GM18505 (cell line): ENCODE data around the gene AHI1.
"Not testable (repeated sequence)": the region's sequence is repeated elsewhere in the genome, so short reads cannot be mapped to it uniquely, and the experiment has no call there.

ENCODE experiments used
- ATAC-seq: cut with Tn5 transposase; IDR thresholded peaks from one replicate; pipeline ENCODE4 v1.9.1; 2021; ENCODE audit not compliant: unreplicated experiment
- POLR2A ChIP-seq: IDR thresholded peaks from 4 replicates; pipeline ENCODE4 v1.6.1; 2011; ENCODE audit warnings: borderline replicate concordance; ENCODE audit not compliant: insufficient read depth, insufficient read length; ENCODE audit errors: extremely low read depth

The AHI1 gene

DNA sequence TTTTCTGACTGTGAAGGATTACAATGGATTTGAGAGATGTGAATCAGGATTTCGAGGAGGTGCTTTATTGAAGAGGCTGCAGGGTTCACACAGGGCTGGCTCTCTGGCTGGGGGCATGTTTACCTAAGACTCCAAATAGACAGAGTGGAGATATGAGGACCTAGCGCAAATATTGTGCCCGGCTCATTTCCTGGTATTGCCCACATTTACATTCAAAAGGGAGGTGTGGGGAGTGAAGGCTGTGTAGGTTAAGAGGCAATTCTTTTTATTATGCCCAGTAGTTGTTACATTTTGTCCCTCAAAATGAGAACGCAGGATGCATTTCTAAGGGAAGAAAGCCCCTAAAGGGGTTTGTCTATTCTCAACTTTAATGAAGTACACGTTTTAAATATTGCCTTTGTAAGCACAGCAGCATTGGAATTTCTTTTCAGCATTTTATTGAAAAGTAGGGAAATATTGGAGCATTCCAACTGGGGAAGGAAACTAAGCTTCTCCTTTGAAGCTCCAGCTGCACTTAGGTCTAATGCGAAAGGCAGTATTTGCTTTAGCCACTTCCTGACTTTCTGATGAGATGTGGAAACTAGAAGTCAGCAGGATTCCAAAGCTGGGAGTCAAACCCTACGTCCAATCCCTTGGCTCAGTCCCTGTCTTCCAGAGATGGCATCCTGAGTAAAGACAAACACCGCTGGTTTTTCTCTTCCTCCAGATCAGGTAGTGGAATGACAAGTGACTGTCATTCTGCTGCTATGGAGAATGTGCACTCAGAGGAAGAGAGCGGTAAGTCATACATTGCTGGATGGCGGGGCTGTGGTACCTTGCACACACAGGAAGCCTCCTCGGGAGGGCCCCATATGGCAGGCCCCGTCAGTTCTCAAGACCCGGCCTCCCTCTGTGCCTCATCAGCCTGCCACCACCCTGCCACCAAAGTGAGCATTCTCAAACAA lies 245.8 kb downstream of the AHI1 start:
- no peak for TF ChIP-seq POLR2A
- no peak for ATAC-seq

DNA sequence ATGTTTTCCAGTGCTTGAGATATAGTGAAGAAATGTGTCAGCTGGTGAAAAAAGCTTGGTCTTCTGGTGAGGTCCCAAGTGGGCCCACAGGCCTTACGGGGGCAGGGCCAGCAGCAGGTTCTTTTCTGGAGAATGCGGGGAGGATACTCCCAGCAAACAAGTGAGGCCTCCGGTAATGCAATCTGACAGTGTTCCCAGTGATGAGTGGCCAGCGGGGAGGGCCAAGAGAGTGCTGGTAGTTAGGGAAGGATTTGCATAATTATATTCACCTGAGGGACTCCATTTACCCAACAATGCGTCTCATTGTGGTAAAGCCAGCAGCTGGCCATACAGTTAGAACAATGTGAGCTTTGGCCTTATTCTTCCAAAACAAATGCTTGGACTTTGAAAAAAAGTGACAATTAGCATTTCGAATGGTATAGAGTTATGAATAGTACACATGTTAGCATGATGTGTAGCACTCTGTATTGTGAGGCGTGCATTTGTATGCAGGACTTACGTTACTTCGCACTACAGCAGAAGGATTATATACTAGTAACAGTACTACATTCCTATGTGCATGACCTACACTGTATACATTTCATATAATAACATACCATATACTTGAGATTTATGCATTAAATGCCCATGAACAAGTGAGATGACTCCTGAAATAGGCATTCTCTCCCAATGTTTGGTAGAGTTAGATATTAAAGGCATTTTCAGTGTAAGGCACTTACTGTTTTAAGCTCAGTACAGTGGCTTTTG lies 246.6 kb downstream of the AHI1 start:
- no peak for TF ChIP-seq POLR2A
- no peak for ATAC-seq

DNA sequence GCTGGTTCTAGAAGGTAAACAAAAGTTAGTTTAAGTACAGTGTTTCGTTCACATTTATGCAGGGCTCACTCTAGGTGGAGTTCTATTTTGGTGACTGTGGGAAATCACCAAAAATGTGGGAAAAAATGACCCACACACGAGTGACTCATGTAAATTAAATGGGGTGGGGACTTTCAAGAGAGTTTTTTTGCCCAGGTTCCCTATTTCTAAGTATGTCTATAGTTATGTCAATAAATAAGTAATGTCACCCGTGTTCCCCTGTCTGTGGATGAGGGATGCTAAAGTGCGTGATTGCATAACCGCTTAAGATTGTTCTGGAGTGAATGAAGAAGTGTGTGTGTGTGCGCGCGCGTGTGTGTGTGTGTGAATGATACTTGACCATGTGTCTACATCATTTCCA lies 247.3 kb downstream of the AHI1 start:
- no peak for TF ChIP-seq POLR2A
- ATAC-seq, result no peak

DNA sequence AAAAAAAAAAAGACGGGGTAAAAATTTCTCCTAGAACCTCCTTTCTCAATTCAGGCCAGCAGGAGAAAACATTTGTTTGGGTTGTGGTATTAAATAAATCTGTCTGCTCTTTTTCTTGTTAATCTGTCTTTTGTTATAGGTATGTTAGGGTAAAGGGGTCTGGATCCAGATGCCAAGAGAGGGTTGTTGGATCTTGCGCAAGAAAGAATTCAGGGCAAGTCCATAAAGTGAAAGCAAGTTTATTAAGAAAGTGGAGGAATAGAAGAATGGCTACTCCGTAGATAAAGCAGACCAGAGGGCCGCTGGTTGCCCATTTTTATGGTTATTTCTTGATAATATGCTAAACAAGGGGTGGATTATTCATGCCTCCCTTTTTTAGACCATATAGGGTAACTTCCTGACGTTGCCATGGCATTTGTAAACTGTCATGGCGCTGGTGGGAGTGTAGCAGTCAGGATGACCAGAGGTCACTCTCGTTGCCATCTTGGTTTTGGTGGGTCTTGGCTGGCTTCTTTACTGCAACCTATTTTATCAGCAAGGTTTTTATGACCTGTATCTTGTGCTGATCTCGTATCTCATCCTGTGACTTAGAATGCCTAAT lies 251.0 kb downstream of the AHI1 start:
- ATAC-seq, result not testable (repeated sequence)

DNA sequence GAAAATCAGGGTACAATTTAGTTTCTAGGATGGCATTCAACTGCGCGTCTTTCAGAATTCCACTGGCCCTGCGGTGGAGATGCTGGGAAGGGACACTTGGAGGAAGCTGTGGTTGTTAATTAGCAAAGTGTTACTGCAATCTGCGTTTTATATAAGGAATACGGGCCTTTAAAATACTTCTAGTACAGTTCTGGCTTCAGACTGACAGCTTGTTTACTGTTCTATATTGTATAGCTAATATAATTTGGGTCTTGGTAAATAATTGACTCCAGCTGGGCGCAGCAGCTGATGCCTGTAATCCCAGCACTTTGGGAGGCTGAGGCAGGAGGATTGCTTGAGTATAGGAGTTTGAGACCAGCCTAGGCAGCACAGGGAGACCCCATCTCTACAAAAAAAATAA lies 252.7 kb downstream of the AHI1 start:
- ATAC-seq, result no peak
- no peak for TF ChIP-seq POLR2A

DNA sequence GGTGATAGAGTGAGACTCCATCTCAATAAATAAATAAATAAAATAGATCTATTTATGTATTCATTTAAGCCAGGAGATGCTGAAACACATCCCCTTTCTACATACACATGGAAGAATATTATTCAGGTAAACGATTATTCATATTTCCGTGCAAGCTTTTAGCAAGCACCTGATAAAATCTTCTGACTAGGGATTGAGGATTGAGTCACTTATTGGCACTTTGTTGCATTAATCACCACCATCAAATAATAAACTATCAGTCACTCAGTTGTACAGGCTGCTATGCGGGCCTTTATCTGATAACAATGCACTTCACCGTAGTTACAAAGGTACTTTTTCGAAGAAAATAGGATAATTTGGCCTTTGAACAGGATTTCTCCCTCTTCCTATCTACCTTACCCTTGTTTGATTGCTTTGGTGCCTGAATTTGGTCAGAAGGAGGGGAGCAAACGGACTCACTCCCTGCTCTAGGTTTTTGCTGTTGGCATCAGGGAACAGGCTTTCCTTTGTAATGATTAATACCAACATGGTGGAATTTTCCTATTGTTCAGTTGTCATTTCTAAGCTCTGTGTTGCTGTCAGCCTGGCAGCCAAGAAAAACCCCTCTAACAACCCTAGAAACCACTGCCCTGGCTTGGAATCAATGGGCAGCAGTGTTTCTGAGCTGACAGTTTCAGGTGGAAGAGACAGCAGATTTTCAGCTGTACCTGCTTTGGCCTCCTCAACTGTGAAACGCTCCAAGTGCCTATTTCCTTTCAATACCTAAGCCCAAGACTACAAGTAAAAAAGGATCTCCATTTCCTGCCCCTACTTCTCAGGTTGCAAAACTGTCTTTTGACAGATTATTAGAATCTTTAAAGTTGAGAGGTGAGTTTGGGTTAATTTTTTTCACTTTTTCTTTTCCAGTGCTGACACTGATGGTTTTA lies 253.4 kb downstream of the AHI1 start:
- no peak for ATAC-seq

DNA sequence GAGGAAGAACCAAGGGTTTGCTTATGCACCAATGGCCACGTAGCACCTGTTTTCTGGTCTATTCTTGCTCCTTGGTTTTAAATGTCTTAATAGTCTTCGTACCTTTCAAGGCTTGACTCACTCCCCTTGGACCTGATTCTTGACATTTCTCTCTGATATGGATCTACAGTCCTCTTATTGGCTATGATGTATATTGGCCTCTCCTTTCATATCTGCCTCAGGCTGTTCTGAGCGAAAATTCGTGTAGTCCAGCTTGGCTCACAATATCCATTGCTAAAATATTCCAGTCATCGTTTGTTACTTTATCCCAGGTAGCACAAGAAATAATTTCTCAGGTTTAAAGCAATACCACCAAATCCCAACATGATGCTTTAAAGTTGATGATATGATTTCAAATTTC lies 256.8 kb downstream of the AHI1 start:
- no peak for TF ChIP-seq POLR2A
- ATAC-seq, result no peak

More for the DNA sequence above, 253.4 kb downstream of the AHI1 start:
- no peak for TF ChIP-seq POLR2A

DNA sequence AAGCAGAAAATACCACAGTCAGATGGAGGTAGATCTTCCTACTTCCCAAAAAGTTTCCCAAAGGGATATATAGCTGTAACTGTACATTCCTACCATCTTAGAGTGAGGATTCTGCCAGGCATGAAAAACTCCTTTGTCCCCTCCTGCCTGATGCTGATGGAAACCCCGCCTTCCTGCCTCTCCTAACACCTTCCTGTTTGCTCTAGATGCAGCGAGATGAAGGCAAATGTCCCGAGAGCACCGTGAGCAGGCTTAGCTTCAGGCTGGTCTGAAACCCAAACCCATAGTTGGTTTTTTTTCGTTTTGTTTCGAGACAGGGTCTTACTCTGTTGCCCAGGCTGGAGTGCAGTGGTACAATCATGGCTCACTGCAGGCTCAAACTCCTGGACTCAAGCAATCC lies 260.8 kb downstream of the AHI1 start:
- no peak for TF ChIP-seq POLR2A
- ATAC-seq, result no peak

DNA sequence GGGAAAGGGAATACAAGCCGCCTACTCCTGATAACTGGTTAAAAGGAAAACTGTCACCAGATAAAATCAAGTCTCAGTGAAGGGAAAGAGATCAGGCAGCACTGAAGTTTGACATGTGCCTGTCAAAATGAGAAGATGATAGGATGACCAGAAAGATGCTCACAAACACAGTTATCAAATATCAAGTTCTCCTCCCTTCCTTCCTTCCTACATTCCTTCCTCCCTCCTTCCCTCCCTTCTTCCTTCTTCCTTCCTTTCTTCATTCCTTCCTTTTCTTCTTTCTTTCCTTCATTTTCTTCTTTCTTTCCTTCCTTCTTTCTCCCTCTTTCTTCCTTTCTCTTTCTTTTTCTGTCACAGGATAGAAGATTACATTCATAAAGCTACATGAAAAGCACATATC lies 261.2 kb downstream of the AHI1 start:
- ATAC-seq, result no peak

DNA sequence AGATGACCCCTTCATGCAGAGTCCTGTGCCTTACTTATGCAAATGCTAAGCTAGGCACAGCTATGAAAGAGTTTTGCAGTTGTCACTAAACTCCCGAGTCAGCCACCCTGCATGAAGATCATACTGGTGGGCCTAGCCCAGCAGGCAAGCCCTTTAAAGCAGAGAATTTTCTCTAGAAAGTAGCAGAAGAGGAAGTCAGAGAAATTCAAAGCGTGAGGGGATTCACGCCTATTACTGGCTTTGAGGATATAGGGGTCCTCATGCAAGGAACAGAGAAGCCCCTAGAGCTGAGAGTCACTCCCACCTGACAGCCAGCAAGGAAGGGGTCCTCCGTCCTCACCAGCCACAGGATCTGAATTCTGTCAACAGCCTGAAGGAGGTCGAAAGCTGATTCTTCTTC lies 261.8 kb downstream of the AHI1 start:
- TF ChIP-seq POLR2A, result no peak
- no peak for ATAC-seq

More for the DNA sequence above, 261.2 kb downstream of the AHI1 start:
- TF ChIP-seq POLR2A, result no peak

DNA sequence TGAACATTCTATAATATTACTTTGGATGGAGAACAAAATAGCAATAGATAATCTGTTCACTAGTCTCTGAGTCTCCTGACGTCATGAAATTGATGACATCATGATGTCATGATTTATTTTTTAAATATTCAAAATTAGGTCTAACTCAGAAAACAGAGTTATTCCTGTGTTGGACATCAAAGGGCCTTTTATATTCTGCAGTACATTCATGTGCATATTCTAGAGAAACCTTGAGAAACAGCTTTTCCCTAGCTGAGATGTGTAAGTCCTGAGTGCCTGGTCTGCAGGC lies 263.1 kb downstream of the AHI1 start:
- TF ChIP-seq POLR2A, result no peak
- ATAC-seq, result no peak

DNA sequence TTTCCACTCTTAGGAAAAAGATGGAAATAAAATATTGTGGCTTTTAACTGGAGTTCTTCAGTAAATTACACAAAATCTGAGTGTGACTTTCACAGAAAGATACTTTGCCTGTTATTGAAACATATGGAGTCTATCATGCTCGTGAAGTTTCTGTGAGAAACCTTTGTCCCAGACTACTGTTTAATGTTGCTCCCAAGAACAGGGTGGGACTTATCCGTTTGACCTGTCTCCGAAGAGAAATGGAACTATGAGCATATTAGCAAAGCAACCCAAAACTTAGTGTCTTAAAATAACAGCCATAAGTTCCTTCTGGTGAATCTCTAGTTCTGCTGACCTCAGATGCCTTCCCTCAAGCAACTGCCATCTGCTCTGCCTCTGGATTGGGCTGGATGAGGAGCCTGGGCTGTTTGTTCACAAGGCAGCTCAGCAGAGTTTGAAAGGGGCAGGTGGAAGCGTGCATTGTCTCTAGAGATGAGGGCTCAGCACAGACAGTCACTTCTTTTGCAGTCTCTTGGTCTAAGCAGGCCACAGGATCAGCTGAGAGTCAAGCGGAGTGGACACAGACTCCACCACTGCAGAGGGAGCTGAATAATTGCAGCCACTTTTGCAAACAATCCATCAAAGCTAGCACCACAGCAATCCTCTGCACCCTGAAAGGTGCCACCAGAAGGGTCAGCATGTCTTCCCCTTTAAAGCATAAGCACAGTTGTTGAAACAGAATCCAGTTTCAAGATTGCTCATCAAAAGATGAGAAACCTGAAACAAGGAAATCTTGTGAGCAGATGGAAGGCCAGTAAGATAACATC lies 263.7 kb downstream of the AHI1 start:
- no peak for TF ChIP-seq POLR2A
- peak; percentile 62 for ATAC-seq
